ENCODE measurements around the gene ALPK1. TPM values are rescaled to one million over a fixed set of nuclear protein-coding genes. Genes with fewer than 3 reads are reported as not detected.

Gene ALPK1
- total RNA-seq, 2 donors from 2014 or later: 4.2 to 8.1 TPM

- no peak overlapping the region for H3K27ac ChIP-seq
- TF ChIP-seq CTCF (IDR thresholded peaks at IDR 0.05): no peak
- no peaks in the 10 kb centered on the region for H3K9me3 ChIP-seq
- H3K4me1 ChIP-seq: peaks cover 0 to 8% of the 10 kb centered on the region in 2 donors
- no peaks in the 10 kb centered on the region for H3K36me3 ChIP-seq
- no peak overlapping the region for H3K4me3 ChIP-seq
- H3K27me3 ChIP-seq: no peaks in the 10 kb centered on the region
- no peak for DNase-seq (ENCODE audit: low spot score)
These were observed 14.3 kb downstream of the ALPK1 start for GRCh38 chr4:112311516-112311915.

- H3K9me3 ChIP-seq: no peaks in the 10 kb centered on the region
- TF ChIP-seq CTCF (IDR thresholded peaks at IDR 0.05): no peak
- H3K27ac ChIP-seq: no peak overlapping the region
- no peaks in the 10 kb centered on the region for H3K36me3 ChIP-seq
- peaks cover 0 to 8% of the 10 kb centered on the region in 2 donors for H3K4me1 ChIP-seq
- H3K4me3 ChIP-seq: no peak overlapping the region
- DNase-seq (ENCODE audit: low spot score): no peak
- H3K27me3 ChIP-seq: no peaks in the 10 kb centered on the region
These were observed 15.6 kb downstream of the ALPK1 start for GRCh38 chr4:112312610-112313239.

GRCh38 chr4:112315446-112315845 is 18.3 kb downstream of the ALPK1 start:
- Histone ChIP-seq H3K4me3 (no peak overlapping the region), H3K9me3 (no peaks in the 10 kb centered on the region), H3K27ac (no peak overlapping the region), H3K27me3 (no peaks in the 10 kb centered on the region), H3K4me1 (no peaks in the 10 kb centered on the region), H3K36me3 (no peaks in the 10 kb centered on the region)
- no peak for DNase-seq (ENCODE audit: low spot score)
- no peak for TF ChIP-seq CTCF (IDR thresholded peaks at IDR 0.05)

- Histone ChIP-seq H3K27me3 (no peaks in the 10 kb centered on the region), H3K4me1 (no peaks in the 10 kb centered on the region), H3K27ac (no peak overlapping the region), H3K36me3 (no peaks in the 10 kb centered on the region), H3K4me3 (no peak overlapping the region), H3K9me3 (no peaks in the 10 kb centered on the region)
- no peak for TF ChIP-seq CTCF (IDR thresholded peaks at IDR 0.05)
- DNase-seq (ENCODE audit: low spot score): no peak
These were observed 19.2 kb downstream of the ALPK1 start for GRCh38 chr4:112316360-112316759.

GRCh38 chr4:112318239-112319142 is 21.3 kb downstream of the ALPK1 start:
- Histone ChIP-seq H3K36me3 (no peaks in the 10 kb centered on the region), H3K27ac (no peak overlapping the region), H3K4me3 (no peak overlapping the region), H3K4me1 (no peaks in the 10 kb centered on the region), H3K9me3 (no peaks in the 10 kb centered on the region), H3K27me3 (no peaks in the 10 kb centered on the region)
- DNase-seq (ENCODE audit: low spot score): no peak
- no peak for TF ChIP-seq CTCF (IDR thresholded peaks at IDR 0.05)

All from right atrium auricular region (tissue), 2 donors.